Bronchial epithelial cell (primary cell): ENCODE results near the gene PSTPIP2. TPM values are rescaled to one million over a fixed set of nuclear protein-coding genes. Genes with fewer than 3 reads are reported as not detected.
A peak's percentile ranks its signal among the peaks of the same experiment; 100 is the strongest.

Source experiments
- DNase-seq: peaks from one replicate; pipeline ENCODE4 v3.0.0-alpha.2; 2010; ENCODE audit warnings: low read depth
- FAIRE-seq: peaks from 2 replicates; lab custom pipeline; 2011; peaks lifted over from hg19 to GRCh38; lab: Jason Lieb, UNC
- H3K27me3 ChIP-seq: 2 replicates; pipeline ENCODE4 v1.5.1; 2011; ENCODE audit warnings: low read length; ENCODE audit not compliant: control insufficient read depth, insufficient read depth
- H3K36me3 ChIP-seq: 2 replicates; pipeline ENCODE4 v1.5.1; 2011; ENCODE audit warnings: low read length; ENCODE audit not compliant: control insufficient read depth, insufficient read depth
- H3K4me3 ChIP-seq: 2 replicates; pipeline ENCODE4 v1.5.1; 2011; ENCODE audit warnings: mild to moderate bottlenecking, low read depth, low read length, control low read depth
- total RNA-seq: library from RNA; depleted of rRNA; stranded (reverse); fragments of >200 nt; gene quantifications from 2 replicates; pipeline ENCODE4 v1.2.1, GENCODE V29; 2014
- TF ChIP-seq, protein P1 (sequence below): IDR thresholded peaks from 2 replicates; pipeline ENCODE4 v1.5.1; 2011; ENCODE audit warnings: mild to moderate bottlenecking, moderate library complexity, low read length, control low read depth, inconsistent platforms; ENCODE audit not compliant: insufficient read depth, severe bottlenecking

The PSTPIP2 gene
- total RNA-seq, 1 donor from 2014 or later: 6.6 TPM

GRCh38 chr18:45991788-45992187 is 80.3 kb downstream of the PSTPIP2 start:
- H3K4me3 ChIP-seq: no peak overlapping the region
- peaks cover 6% of the 10 kb centered on the region for H3K36me3 ChIP-seq
- TF ChIP-seq, protein P1, sequence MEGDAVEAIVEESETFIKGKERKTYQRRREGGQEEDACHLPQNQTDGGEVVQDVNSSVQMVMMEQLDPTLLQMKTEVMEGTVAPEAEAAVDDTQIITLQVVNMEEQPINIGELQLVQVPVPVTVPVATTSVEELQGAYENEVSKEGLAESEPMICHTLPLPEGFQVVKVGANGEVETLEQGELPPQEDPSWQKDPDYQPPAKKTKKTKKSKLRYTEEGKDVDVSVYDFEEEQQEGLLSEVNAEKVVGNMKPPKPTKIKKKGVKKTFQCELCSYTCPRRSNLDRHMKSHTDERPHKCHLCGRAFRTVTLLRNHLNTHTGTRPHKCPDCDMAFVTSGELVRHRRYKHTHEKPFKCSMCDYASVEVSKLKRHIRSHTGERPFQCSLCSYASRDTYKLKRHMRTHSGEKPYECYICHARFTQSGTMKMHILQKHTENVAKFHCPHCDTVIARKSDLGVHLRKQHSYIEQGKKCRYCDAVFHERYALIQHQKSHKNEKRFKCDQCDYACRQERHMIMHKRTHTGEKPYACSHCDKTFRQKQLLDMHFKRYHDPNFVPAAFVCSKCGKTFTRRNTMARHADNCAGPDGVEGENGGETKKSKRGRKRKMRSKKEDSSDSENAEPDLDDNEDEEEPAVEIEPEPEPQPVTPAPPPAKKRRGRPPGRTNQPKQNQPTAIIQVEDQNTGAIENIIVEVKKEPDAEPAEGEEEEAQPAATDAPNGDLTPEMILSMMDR: no peak
- DNase-seq (no peak), FAIRE-seq (no peak)
- H3K27me3 ChIP-seq: no peaks in the 10 kb centered on the region

GRCh38 chr18:45984546-45985235 is 87.4 kb downstream of the PSTPIP2 start:
- FAIRE-seq: no peak
- TF ChIP-seq, protein P1: no peak
- Histone ChIP-seq H3K36me3 (peaks cover 6% of the 10 kb centered on the region), H3K4me3 (no peak overlapping the region), H3K27me3 (no peaks in the 10 kb centered on the region)
- no peak for DNase-seq

DNA sequence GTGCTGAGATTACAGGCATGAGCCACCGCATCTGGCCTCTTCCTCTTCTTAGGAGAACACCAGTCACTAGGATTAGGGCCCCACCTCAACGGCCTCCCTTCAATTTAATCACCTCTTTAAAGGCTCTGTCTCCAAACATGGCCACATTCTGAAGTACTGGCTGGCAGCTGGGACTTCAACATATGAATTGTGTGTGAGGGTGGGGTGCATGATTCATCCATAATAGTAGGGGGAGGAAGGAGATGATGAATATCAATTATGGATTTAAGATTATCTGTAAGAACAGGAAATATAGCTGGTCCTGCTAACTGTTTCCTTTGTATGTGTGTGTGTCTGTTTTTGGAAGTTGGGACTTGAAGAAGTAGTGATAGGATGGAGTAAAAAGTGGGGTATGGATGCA is 90.2 kb downstream of the PSTPIP2 start:
- H3K4me3 ChIP-seq: no peak overlapping the region
- H3K27me3 ChIP-seq: no peaks in the 10 kb centered on the region
- DNase-seq: no peak
- TF ChIP-seq, protein P1: no peak
- H3K36me3 ChIP-seq: no peaks in the 10 kb centered on the region
- FAIRE-seq: no peak

GRCh38 chr18:45980229-45980628 is 91.8 kb downstream of the PSTPIP2 start:
- TF ChIP-seq, protein P1: no peak
- no peaks in the 10 kb centered on the region for H3K27me3 ChIP-seq
- FAIRE-seq: no peak

DNA sequence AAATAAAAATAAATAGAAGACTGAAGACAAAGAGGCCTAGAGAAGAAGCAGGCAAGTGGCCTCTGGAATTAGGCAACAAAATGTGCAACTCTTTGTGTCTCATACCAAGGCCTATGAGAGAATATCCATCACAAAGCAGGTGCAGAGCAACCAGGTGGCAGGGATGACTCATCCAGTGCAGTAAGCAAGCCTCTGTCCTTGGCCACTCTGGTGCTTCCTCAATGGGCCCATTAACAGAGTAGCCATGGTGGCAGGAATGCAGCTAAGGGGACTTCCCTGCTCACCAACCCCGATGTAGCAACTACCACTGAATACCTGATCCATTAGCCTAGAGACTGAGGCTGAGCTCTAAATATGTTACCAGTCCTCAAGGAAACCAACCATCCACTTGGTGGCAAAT is 94.0 kb downstream of the PSTPIP2 start:
- H3K36me3 ChIP-seq: no peaks in the 10 kb centered on the region
- TF ChIP-seq, protein P1: no peak
- no peak overlapping the region for H3K4me3 ChIP-seq
- FAIRE-seq (peak; percentile 66), DNase-seq (peak; percentile 13)
- H3K27me3 ChIP-seq: no peaks in the 10 kb centered on the region

More at GRCh38 chr18:45980229-45980628, 91.8 kb downstream of the PSTPIP2 start:
- no peak overlapping the region for H3K4me3 ChIP-seq
- DNase-seq: no peak
- no peaks in the 10 kb centered on the region for H3K36me3 ChIP-seq

DNA sequence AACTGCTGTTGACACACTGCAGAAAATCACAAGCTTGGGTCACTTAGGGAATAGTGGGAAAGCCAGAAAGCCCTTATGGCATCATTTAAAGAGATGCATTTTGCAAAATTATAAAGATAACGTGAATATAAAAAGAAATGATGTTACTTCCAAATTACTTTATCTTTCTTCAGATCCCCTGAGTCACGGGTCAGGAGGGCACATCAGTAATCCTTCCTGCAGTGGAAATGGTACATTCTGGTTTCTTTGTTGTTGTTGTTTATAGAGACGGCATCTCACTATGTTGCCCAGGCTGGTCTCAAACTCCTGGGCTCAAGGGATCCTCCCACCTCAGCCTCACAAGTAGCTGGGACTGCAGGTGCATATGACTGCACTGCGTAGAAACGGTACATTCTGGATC is 95.1 kb downstream of the PSTPIP2 start:
- TF ChIP-seq, protein P1: no peak
- H3K27me3 ChIP-seq: no peaks in the 10 kb centered on the region
- DNase-seq (no peak), FAIRE-seq (no peak)
- no peaks in the 10 kb centered on the region for H3K36me3 ChIP-seq
- no peak overlapping the region for H3K4me3 ChIP-seq
